Smooth muscle cell of the brain vasculature (primary cell): ENCODE results near the gene LPIN1.
A peak's percentile ranks its signal among the peaks of the same experiment; 100 is the strongest.

Experiments
- DNase-seq: peaks from one replicate; pipeline ENCODE4 v3.0.0-alpha.2; 2012; ENCODE audit warnings: low read depth, low spot score

Gene LPIN1

GRCh38 chr2:11762799-11763461 is 16.5 kb downstream of the LPIN1 start:
- DNase-seq, result no peak

GRCh38 chr2:11764359-11764758 is 17.9 kb downstream of the LPIN1 start:
- DNase-seq, result no peak

- DNase-seq, result no peak
Observed at GRCh38 chr2:11764920-11765319, 18.5 kb downstream of the LPIN1 start.

- DNase-seq, result no peak
Observed at GRCh38 chr2:11765501-11765900, 19.1 kb downstream of the LPIN1 start.

GRCh38 chr2:11766016-11766415 is 19.6 kb downstream of the LPIN1 start:
- no peak for DNase-seq

- DNase-seq, result no peak
Observed at GRCh38 chr2:11767779-11768178, 21.3 kb downstream of the LPIN1 start.

- no peak for DNase-seq
Observed at GRCh38 chr2:11768946-11769345, 22.5 kb downstream of the LPIN1 start.

- no peak for DNase-seq
Observed at GRCh38 chr2:11769516-11769915, 23.1 kb downstream of the LPIN1 start.

GRCh38 chr2:11770531-11771188 is 24.2 kb downstream of the LPIN1 start:
- no peak for DNase-seq

GRCh38 chr2:11771971-11772615 is 25.7 kb downstream of the LPIN1 start:
- DNase-seq, result no peak

GRCh38 chr2:11773111-11773510 is 26.7 kb downstream of the LPIN1 start:
- DNase-seq, result no peak

- DNase-seq, result no peak
Observed at GRCh38 chr2:11773747-11774525, 27.5 kb downstream of the LPIN1 start.

- no peak for DNase-seq
Observed at GRCh38 chr2:11774600-11774999, 28.2 kb downstream of the LPIN1 start.

- no peak for DNase-seq
Observed at GRCh38 chr2:11775384-11775783, 29.0 kb downstream of the LPIN1 start.

GRCh38 chr2:11777066-11777782 is 30.8 kb downstream of the LPIN1 start:
- DNase-seq, result no peak

GRCh38 chr2:11777886-11778415 is 31.5 kb downstream of the LPIN1 start:
- no peak for DNase-seq

GRCh38 chr2:11778416-11778815 is 32.0 kb downstream of the LPIN1 start:
- no peak for DNase-seq

GRCh38 chr2:11778923-11779757 is 32.7 kb downstream of the LPIN1 start:
- DNase-seq, result peak; percentile 40

GRCh38 chr2:11781602-11782001 is 35.2 kb downstream of the LPIN1 start:
- DNase-seq, result no peak

- DNase-seq, result no peak
Observed at GRCh38 chr2:11784280-11784679, 37.8 kb downstream of the LPIN1 start.
